ENCODE results near the gene THBS3. TPM values are rescaled to one million over a fixed set of nuclear protein-coding genes. Genes with fewer than 3 reads are reported as not detected.

THBS3 gene
- total RNA-seq, 1 experiment from 2014 or later: 35.9 TPM

DNA sequence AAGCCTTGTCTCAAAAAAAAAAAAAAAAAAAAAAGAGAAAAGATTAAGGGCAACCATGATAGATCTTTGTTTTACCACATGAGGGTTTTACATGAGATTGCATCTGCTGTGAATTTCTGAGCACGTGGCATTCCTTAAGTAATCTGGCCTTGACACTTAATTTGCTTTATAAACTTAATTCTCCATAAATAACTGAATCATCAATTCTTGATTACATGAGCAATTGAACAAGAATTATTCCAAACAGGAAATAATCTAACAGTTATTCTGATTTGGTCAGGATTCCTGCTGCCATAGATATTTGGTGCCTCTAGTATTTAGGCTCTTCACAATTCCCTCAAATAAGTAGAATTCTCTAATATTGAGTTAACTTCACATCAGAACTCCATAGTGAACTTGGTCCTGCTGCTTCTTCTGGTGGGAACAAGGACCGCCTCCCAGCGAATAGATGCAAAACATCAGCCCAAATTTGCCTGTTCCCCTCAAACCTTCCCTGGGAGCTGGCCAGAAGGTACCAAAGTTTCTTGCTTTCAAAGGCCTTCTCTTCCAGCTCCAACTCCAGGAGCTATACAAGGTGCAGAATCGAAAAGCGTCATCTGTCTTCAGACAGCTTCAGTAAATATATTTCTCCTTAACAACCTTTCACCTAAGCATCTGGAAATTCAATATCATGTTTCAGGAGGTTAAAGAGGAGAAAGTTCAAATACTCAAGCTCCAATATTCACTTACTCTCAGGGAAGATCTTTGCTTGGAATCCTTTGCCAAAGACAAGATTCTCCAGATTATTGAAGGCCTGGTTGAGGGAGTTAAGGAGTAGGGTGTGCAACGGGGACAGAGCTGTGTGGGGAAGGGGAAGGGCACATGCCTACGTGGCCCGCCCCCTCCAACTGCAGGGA lies 35.6 kb downstream of the THBS3 start:
- H3K4me1 ChIP-seq (ENCODE audit: control insufficient read depth, insufficient read depth, low read length): peaks cover 29% of the 10 kb centered on the region
- intact Hi-C loops (cut with micrococcal nuclease; ENCODE audit: unreplicated experiment): no loop called here
- DNase-seq (ENCODE audit: low read depth, low spot score) (no peak), ATAC-seq (peak; percentile 27; the same call in 1 of the 2 replicates)
- ChIA-PET CTCF (interaction anchor here (0.8 to 1.9 kb wide), 5 partner anchors 21 to 87 kb away, joined by 3 to 15 read pairs (median 5); no protein-coding TSS in a partner anchor), POLR2A (interaction anchor here (0.6 to 0.7 kb wide), 4 partner anchors 73 to 1520 kb away, joined by 3 to 4 read pairs (median 3); no protein-coding TSS in a partner anchor)
- BruUV-seq (replicated peaks): no TSS peak
- H3K36me3 ChIP-seq (ENCODE audit: control insufficient read depth, insufficient read depth, low read length): no peaks in the 10 kb centered on the region; the same call in 1 of the 2 replicates
- TF ChIP-seq POLR2AphosphoS5 (IDR thresholded peaks at IDR 0.05; ENCODE audit: low read depth, low read length): no peak
- H3K27me3 ChIP-seq (ENCODE audit: control insufficient read depth, insufficient read depth, low read length): no peaks in the 10 kb centered on the region
- peak overlapping the region; percentile 92 for H3K27ac ChIP-seq (ENCODE audit: low read length)
- in situ Hi-C loops (cut with HindIII; ENCODE audit: low pct_unique_long_range_greater_than_20kb, low sequenced_read_pairs): no loop called here
- H3K4me3 ChIP-seq (ENCODE audit: low read depth in 2 of 2, low read length in 2 of 2): peak overlapping the region; percentile 88 to 89
- H3K9me3 ChIP-seq (ENCODE audit: control insufficient read depth, insufficient read depth, low read depth, low read length): no peaks in the 10 kb centered on the region

DNA sequence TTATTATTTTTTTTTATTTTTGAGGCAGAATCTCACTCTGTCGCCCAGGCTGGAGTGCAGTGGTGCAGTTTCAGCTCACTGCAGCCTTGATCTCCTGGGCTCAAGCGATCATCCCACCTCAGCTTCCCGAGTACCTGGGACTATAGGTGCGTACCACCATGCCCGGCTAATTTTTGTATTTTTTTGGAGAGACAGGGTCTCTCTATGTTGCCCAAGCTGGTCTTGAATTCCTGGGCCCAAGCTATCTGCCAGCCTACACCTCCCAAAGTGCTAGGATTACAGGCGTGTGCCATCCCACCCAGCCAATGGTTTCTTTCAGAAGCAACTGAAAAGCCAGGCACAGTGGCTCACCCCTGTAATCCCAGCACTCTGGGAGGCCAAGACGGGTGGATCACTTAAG lies 36.9 kb downstream of the THBS3 start:
- intact Hi-C loops (cut with micrococcal nuclease; ENCODE audit: unreplicated experiment): no loop called here
- TF ChIP-seq TCF7L2 (IDR thresholded peaks at IDR 0.05; ENCODE audit: low read depth, low read length): no peak
- no peaks in the 10 kb centered on the region for H3K9me3 ChIP-seq (ENCODE audit: control insufficient read depth, insufficient read depth, low read depth, low read length)
- POLR2A ChIA-PET: no interaction called here
- ATAC-seq (no peak), DNase-seq (ENCODE audit: low read depth, low spot score) (no peak)
- H3K27ac ChIP-seq (ENCODE audit: low read length): no peak overlapping the region
- H3K4me1 ChIP-seq (ENCODE audit: control insufficient read depth, insufficient read depth, low read length): peaks cover 22% of the 10 kb centered on the region
- BruUV-seq (replicated peaks): no TSS peak
- no peaks in the 10 kb centered on the region; the same call in 1 of the 2 replicates for H3K36me3 ChIP-seq (ENCODE audit: control insufficient read depth, insufficient read depth, low read length)
- CTCF ChIA-PET: interaction anchor here (0.6 to 0.7 kb wide), 3 partner anchors 8 to 1544 kb away, joined by 3 to 24 read pairs (median 10); no protein-coding TSS in a partner anchor
- H3K4me3 ChIP-seq (ENCODE audit: low read depth in 2 of 2, low read length in 2 of 2): no peak overlapping the region
- no peaks in the 10 kb centered on the region for H3K27me3 ChIP-seq (ENCODE audit: control insufficient read depth, insufficient read depth, low read length)
- in situ Hi-C loops (cut with HindIII; ENCODE audit: low pct_unique_long_range_greater_than_20kb, low sequenced_read_pairs): no loop called here

DNA sequence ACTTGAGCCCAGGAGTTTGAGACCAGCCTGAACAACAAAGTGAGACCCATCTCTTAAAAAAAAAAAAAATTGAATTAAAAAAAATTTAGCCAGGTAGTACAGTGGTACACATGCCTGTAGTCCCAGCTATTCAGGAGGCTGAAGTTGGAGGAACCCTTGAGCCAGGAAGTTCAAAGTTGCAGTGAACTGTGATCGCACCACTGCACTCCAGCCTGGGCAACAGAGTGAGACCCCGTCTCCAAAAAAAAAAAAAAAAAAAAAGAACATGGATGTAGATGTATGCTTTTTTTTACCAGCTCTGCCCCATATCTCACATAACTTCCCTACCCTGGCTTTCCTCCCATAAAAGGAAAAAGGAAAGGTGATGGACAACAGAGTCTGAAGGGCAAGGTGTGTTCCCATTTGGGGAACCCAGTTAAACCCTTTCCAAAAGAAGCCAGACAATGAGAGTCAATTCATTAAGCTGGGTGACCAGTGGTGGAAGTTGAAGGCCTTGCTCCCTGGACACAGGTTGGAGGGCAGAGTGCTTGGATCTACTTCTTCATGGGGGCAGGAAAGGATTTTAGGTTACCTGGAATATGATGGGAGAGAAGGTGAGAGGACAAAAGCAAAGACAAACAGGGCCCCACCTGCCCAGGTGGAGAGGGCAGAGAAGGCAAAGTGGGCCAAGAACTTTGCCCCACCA lies 37.5 kb downstream of the THBS3 start:
- H3K4me3 ChIP-seq (ENCODE audit: low read depth in 2 of 2, low read length in 2 of 2): no peak overlapping the region
- H3K9me3 ChIP-seq (ENCODE audit: control insufficient read depth, insufficient read depth, low read depth, low read length): no peaks in the 10 kb centered on the region
- no peak for DNase-seq (ENCODE audit: low read depth, low spot score)
- BruUV-seq (replicated peaks): TSS peak; percentile 70
- no peak overlapping the region for H3K27ac ChIP-seq (ENCODE audit: low read length)
- no peaks in the 10 kb centered on the region; the same call in 1 of the 2 replicates for H3K36me3 ChIP-seq (ENCODE audit: control insufficient read depth, insufficient read depth, low read length)
- POLR2A ChIA-PET: no interaction called here
- in situ Hi-C loops (cut with HindIII; ENCODE audit: low pct_unique_long_range_greater_than_20kb, low sequenced_read_pairs): no loop called here
- no peaks in the 10 kb centered on the region for H3K27me3 ChIP-seq (ENCODE audit: control insufficient read depth, insufficient read depth, low read length)
- CTCF ChIA-PET: interaction anchor here (0.6 to 3.3 kb wide), 6 partner anchors 9 to 1544 kb away, joined by 3 to 27 read pairs (median 12); no protein-coding TSS in a partner anchor
- no peak for TF ChIP-seq POLR2AphosphoS5 (IDR thresholded peaks at IDR 0.05; ENCODE audit: low read depth, low read length)
- no peak for TF ChIP-seq TCF7L2 (IDR thresholded peaks at IDR 0.05; ENCODE audit: low read depth, low read length)
- TF ChIP-seq, protein P1, sequence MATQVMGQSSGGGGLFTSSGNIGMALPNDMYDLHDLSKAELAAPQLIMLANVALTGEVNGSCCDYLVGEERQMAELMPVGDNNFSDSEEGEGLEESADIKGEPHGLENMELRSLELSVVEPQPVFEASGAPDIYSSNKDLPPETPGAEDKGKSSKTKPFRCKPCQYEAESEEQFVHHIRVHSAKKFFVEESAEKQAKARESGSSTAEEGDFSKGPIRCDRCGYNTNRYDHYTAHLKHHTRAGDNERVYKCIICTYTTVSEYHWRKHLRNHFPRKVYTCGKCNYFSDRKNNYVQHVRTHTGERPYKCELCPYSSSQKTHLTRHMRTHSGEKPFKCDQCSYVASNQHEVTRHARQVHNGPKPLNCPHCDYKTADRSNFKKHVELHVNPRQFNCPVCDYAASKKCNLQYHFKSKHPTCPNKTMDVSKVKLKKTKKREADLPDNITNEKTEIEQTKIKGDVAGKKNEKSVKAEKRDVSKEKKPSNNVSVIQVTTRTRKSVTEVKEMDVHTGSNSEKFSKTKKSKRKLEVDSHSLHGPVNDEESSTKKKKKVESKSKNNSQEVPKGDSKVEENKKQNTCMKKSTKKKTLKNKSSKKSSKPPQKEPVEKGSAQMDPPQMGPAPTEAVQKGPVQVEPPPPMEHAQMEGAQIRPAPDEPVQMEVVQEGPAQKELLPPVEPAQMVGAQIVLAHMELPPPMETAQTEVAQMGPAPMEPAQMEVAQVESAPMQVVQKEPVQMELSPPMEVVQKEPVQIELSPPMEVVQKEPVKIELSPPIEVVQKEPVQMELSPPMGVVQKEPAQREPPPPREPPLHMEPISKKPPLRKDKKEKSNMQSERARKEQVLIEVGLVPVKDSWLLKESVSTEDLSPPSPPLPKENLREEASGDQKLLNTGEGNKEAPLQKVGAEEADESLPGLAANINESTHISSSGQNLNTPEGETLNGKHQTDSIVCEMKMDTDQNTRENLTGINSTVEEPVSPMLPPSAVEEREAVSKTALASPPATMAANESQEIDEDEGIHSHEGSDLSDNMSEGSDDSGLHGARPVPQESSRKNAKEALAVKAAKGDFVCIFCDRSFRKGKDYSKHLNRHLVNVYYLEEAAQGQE (IDR thresholded peaks at IDR 0.05; ENCODE audit: insufficient read depth in 1 of 2, low read depth in 2 of 2, low read length in 1 of 2): no peak
- TF ChIP-seq SIN3A (IDR thresholded peaks at IDR 0.05; ENCODE audit: borderline replicate concordance, insufficient read depth, low read depth, low read length): no peak
- TF ChIP-seq, protein P2, sequence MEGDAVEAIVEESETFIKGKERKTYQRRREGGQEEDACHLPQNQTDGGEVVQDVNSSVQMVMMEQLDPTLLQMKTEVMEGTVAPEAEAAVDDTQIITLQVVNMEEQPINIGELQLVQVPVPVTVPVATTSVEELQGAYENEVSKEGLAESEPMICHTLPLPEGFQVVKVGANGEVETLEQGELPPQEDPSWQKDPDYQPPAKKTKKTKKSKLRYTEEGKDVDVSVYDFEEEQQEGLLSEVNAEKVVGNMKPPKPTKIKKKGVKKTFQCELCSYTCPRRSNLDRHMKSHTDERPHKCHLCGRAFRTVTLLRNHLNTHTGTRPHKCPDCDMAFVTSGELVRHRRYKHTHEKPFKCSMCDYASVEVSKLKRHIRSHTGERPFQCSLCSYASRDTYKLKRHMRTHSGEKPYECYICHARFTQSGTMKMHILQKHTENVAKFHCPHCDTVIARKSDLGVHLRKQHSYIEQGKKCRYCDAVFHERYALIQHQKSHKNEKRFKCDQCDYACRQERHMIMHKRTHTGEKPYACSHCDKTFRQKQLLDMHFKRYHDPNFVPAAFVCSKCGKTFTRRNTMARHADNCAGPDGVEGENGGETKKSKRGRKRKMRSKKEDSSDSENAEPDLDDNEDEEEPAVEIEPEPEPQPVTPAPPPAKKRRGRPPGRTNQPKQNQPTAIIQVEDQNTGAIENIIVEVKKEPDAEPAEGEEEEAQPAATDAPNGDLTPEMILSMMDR (IDR thresholded peaks at IDR 0.05): no peak
- H3K4me1 ChIP-seq (ENCODE audit: control insufficient read depth, insufficient read depth, low read length): peaks cover 22% of the 10 kb centered on the region
- no peak for ATAC-seq
- intact Hi-C loops (cut with micrococcal nuclease; ENCODE audit: unreplicated experiment): no loop called here
